MG63 (cell line): ENCODE results near the gene PCGF3. TPM values are rescaled to one million over a fixed set of nuclear protein-coding genes. Genes with fewer than 3 reads are reported as not detected.

Source experiments
- total RNA-seq: library from RNA; depleted of rRNA; stranded (reverse); fragments of >200 nt; shearing (Covaris generic); gene quantifications from 2 replicates; pipeline ENCODE4 v1.2.3, GENCODE V29; 2014; ENCODE audit warnings: low replicate concordance; rRNA removed

The PCGF3 gene
- total RNA-seq, 1 experiment from 2014 or later: 9.9 TPM

Other genes with a start within 250 kb of the PCGF3 start
- 1.6 and 4.8 TPM in 2 replicates for gene ZNF721, start 206.7 kb upstream of the PCGF3 start, total RNA-seq
- 13.2 and 25.4 TPM in 2 replicates for gene PIGG, start 206.6 kb upstream of the PCGF3 start, total RNA-seq
- not detected in 2 replicates for gene TMEM271, start 129.5 kb upstream of the PCGF3 start, total RNA-seq
- gene PDE6B, start 80.3 kb upstream of the PCGF3 start, total RNA-seq: 0.10 TPM in 1 of 2 replicates, not detected in the other
- gene ATP5ME, start 31.6 kb upstream of the PCGF3 start, total RNA-seq: 183 TPM in 1 of 2 replicates, not detected in the other
- gene MYL5, start 31.3 kb upstream of the PCGF3 start, total RNA-seq: 1.2 TPM in 1 of 2 replicates, not detected in the other
- gene SLC49A3, start 16.7 kb upstream of the PCGF3 start, total RNA-seq: 0.49 TPM in 1 of 2 replicates, not detected in the other
- not detected in 2 replicates for gene CPLX1, start 120.3 kb downstream of the PCGF3 start, total RNA-seq
- gene GAK, start 226.5 kb downstream of the PCGF3 start, total RNA-seq: 57.1 and 67.9 TPM in 2 replicates
- gene TMEM175, start 226.6 kb downstream of the PCGF3 start, total RNA-seq: 14.1 and 15.0 TPM in 2 replicates